ENCODE measurements around the gene INPPL1. TPM values are rescaled to one million over a fixed set of nuclear protein-coding genes. Genes with fewer than 3 reads are reported as not detected.

The INPPL1 gene
- total and polyA plus RNA-seq, 2 of the 13 experiments (the other 11 are each of a cell fraction or from before 2014, with no cell fraction given): 29.1 to 66.9 TPM

DNA sequence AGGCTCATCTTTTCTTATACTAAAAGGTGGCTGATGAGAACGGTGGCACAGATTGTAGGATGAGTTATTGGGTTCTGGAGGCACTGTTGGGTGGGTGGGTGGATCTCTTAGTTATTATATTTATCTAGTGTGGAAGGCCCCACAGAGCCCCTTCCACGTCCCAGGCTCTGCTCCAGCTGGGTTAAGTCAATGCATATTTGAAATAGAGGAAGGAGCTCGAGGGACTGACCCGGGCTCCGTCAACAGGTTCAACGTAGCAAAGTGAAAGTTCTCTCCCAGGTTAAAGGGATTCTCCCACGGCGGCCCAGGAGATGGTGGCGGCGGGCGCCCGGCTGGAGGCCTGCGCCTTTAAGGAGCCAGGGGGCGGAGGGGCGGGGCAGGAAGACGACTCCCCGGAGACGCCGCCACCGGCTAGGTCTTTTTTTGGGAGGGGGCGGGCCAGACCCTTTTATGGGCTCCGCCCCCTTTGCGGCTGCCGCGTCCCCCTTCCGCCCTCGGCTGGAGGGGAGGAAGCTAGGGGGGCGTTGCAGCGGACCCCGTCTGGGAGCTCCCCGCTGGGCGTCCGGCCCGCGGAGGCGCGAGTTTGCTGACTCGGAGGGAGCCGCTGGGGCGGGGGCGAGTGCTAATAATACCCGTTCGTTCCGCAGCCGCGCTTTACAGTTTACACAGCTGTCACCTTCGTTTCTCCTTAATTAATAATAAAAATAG lies 1.5 kb upstream of the INPPL1 start (continued):
- TF ChIP-seq IRF1 (CRISPR knock-in tag; IDR thresholded peaks at IDR 0.05; ENCODE audit: low read depth) (no peak), KMT2B (CRISPR knock-in tag; IDR thresholded peaks at IDR 0.05) (no peak), ZNF780A (CRISPR knock-in tag; IDR thresholded peaks at IDR 0.05) (no peak), RBM39 (IDR thresholded peaks at IDR 0.05; ENCODE audit: low read depth, low read length, poor library complexity, severe bottlenecking) (no peak), NCOR1 (IDR thresholded peaks at IDR 0.05; ENCODE audit: borderline replicate concordance, low read length) (peak; percentile 56; the same call in 1 of the 2 replicates), RAD21 (CRISPR knock-in tag; IDR thresholded peaks at IDR 0.05) (0 out of 2 replicates have a peak, but pooled peaks have one; percentile 6), POLR2A (IDR thresholded peaks at IDR 0.05; ENCODE audit: insufficient read depth in 1 of 2, low read depth in 2 of 2, low read length in 2 of 2) (peak in 1 of 2 experiments; percentile 30; a peak in 1 of 4 replicates), ZEB1 (IDR thresholded peaks at IDR 0.05; ENCODE audit: insufficient replicate concordance, low read depth) (no peak), SALL2 (CRISPR knock-in tag; IDR thresholded peaks at IDR 0.05) (no peak), MLLT10 (CRISPR knock-in tag; IDR thresholded peaks at IDR 0.05) (no peak), BCL6 (CRISPR knock-in tag; IDR thresholded peaks at IDR 0.05) (no peak), MTF1 (CRISPR knock-in tag; IDR thresholded peaks at IDR 0.05) (no peak), GATAD1 (CRISPR knock-in tag; IDR thresholded peaks at IDR 0.05) (0 out of 2 replicates have a peak, but pooled peaks have one; percentile 27), ZNF839 (CRISPR knock-in tag; IDR thresholded peaks at IDR 0.05; ENCODE audit: borderline replicate concordance) (no peak), ZNF430 (CRISPR knock-in tag; IDR thresholded peaks at IDR 0.05) (no peak), IKZF1 (IDR thresholded peaks at IDR 0.05) (no peak), ZFAT (CRISPR knock-in tag; conservative IDR thresholded peaks at IDR 0.05) (no peak)
- TF ChIP-seq, protein P1, sequence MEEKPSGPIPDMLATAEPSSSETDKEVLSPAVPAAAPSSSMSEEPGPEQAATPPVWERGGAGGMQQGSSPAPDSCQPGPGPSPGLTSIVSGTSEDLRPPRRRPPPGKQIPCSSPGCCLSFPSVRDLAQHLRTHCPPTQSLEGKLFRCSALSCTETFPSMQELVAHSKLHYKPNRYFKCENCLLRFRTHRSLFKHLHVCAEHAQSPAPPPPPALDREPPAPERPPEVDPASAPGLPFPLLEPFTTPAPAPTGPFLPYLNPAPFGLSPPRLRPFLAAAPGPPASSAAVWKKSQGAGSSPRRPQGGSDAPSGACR (CRISPR knock-in tag; IDR thresholded peaks at IDR 0.05): no peak
- TF ChIP-seq, protein P2, sequence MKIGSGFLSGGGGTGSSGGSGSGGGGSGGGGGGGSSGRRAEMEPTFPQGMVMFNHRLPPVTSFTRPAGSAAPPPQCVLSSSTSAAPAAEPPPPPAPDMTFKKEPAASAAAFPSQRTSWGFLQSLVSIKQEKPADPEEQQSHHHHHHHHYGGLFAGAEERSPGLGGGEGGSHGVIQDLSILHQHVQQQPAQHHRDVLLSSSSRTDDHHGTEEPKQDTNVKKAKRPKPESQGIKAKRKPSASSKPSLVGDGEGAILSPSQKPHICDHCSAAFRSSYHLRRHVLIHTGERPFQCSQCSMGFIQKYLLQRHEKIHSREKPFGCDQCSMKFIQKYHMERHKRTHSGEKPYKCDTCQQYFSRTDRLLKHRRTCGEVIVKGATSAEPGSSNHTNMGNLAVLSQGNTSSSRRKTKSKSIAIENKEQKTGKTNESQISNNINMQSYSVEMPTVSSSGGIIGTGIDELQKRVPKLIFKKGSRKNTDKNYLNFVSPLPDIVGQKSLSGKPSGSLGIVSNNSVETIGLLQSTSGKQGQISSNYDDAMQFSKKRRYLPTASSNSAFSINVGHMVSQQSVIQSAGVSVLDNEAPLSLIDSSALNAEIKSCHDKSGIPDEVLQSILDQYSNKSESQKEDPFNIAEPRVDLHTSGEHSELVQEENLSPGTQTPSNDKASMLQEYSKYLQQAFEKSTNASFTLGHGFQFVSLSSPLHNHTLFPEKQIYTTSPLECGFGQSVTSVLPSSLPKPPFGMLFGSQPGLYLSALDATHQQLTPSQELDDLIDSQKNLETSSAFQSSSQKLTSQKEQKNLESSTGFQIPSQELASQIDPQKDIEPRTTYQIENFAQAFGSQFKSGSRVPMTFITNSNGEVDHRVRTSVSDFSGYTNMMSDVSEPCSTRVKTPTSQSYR (CRISPR knock-in tag; IDR thresholded peaks at IDR 0.05; ENCODE audit: borderline replicate concordance): no peak
- TF ChIP-seq, protein P3, sequence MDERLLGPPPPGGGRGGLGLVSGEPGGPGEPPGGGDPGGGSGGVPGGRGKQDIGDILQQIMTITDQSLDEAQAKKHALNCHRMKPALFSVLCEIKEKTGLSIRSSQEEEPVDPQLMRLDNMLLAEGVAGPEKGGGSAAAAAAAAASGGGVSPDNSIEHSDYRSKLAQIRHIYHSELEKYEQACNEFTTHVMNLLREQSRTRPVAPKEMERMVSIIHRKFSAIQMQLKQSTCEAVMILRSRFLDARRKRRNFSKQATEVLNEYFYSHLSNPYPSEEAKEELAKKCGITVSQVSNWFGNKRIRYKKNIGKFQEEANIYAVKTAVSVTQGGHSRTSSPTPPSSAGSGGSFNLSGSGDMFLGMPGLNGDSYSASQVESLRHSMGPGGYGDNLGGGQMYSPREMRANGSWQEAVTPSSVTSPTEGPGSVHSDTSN (CRISPR knock-in tag; IDR thresholded peaks at IDR 0.05): no peak
